ENCODE measurements around the gene TMEM253.

GRCh38 chr14:21084998-21085853 is 15.6 kb upstream of the TMEM253 start:
- no peak for TF ChIP-seq CTCF (IDR thresholded peaks at IDR 0.05)
- TF ChIP-seq POLR2A (IDR thresholded peaks at IDR 0.05): no peak

Data from Peyer's patch (tissue), 4 donors.